ENCODE measurements around the gene ARHGEF7. TPM values are rescaled to one million over a fixed set of nuclear protein-coding genes. Genes with fewer than 3 reads are reported as not detected.

Gene ARHGEF7
- polyA plus RNA-seq, 4 donors, result 21.6 to 76.4 (median 24.7) TPM

- FAIRE-seq (no peak), DNase-seq (no peak)
- Histone ChIP-seq H3K27ac (ENCODE audit: low read depth in 1 of 3, low read length in 2 of 3) (no peak overlapping the region), H3K4me3 (ENCODE audit: low read depth in 1 of 3, low read length in 3 of 3) (no peak overlapping the region), H3K27me3 (ENCODE audit: control insufficient read depth in 3 of 3, insufficient read depth in 3 of 3, low read length in 3 of 3) (no peaks in the 10 kb centered on the region), H3K4me1 (ENCODE audit: control insufficient read depth in 3 of 3, insufficient read depth in 2 of 3, low read depth in 1 of 3, low read length in 2 of 3) (no peaks in the 10 kb centered on the region), H3K9me3 (ENCODE audit: control insufficient read depth in 2 of 2, insufficient read depth in 1 of 2, low read depth in 1 of 2, low read length in 1 of 2) (peaks cover 0 to 39% of the 10 kb centered on the region in 2 donors), H3K36me3 (ENCODE audit: control insufficient read depth in 3 of 3, insufficient read depth in 2 of 3, low read depth in 1 of 3, low read length in 3 of 3) (peaks cover 0 to 41% (median 0%) of the 10 kb centered on the region in 3 donors)
- WGBS, 3 donors, result 96 to 98% (median 98%) methylated on average over 6 of the region's 6 CpGs
These were observed 143.9 kb downstream of the ARHGEF7 start for GRCh38 chr13:111259058-111259457.

- no peak overlapping the region for H3K4me3 ChIP-seq (ENCODE audit: low read depth in 1 of 3, low read length in 3 of 3)
- peaks cover 0 to 25% of the 10 kb centered on the region in 2 donors for H3K9me3 ChIP-seq (ENCODE audit: control insufficient read depth in 2 of 2, insufficient read depth in 1 of 2, low read depth in 1 of 2, low read length in 1 of 2)
- DNase-seq (no peak), FAIRE-seq (peak; percentile 36)
- H3K36me3 ChIP-seq (ENCODE audit: control insufficient read depth in 3 of 3, insufficient read depth in 2 of 3, low read depth in 1 of 3, low read length in 3 of 3), result peaks cover 0 to 41% (median 3%) of the 10 kb centered on the region in 3 donors
- no peak overlapping the region for H3K27ac ChIP-seq (ENCODE audit: low read depth in 1 of 3, low read length in 2 of 3)
- no peaks in the 10 kb centered on the region for H3K27me3 ChIP-seq (ENCODE audit: control insufficient read depth in 3 of 3, insufficient read depth in 3 of 3, low read length in 3 of 3)
- no peaks in the 10 kb centered on the region for H3K4me1 ChIP-seq (ENCODE audit: control insufficient read depth in 3 of 3, insufficient read depth in 2 of 3, low read depth in 1 of 3, low read length in 2 of 3)
These were observed 146.2 kb downstream of the ARHGEF7 start for GRCh38 chr13:111261326-111261725.

GRCh38 chr13:111262281-111262680 is 147.2 kb downstream of the ARHGEF7 start:
- H3K4me1 ChIP-seq (ENCODE audit: control insufficient read depth in 3 of 3, insufficient read depth in 2 of 3, low read depth in 1 of 3, low read length in 2 of 3), result no peaks in the 10 kb centered on the region
- FAIRE-seq (no peak), DNase-seq (no peak)
- peaks cover 0 to 42% (median 3%) of the 10 kb centered on the region in 3 donors for H3K36me3 ChIP-seq (ENCODE audit: control insufficient read depth in 3 of 3, insufficient read depth in 2 of 3, low read depth in 1 of 3, low read length in 3 of 3)
- no peaks in the 10 kb centered on the region for H3K27me3 ChIP-seq (ENCODE audit: control insufficient read depth in 3 of 3, insufficient read depth in 3 of 3, low read length in 3 of 3)
- peaks cover 0 to 22% of the 10 kb centered on the region in 2 donors for H3K9me3 ChIP-seq (ENCODE audit: control insufficient read depth in 2 of 2, insufficient read depth in 1 of 2, low read depth in 1 of 2, low read length in 1 of 2)
- H3K27ac ChIP-seq (ENCODE audit: low read depth in 1 of 3, low read length in 2 of 3), result no peak overlapping the region
- no peak overlapping the region for H3K4me3 ChIP-seq (ENCODE audit: low read depth in 1 of 3, low read length in 3 of 3)
- WGBS, 3 donors, result 88 to 94% (median 90%) methylated on average over 4 of the region's 4 CpGs

GRCh38 chr13:111262715-111263114 is 147.6 kb downstream of the ARHGEF7 start:
- no peaks in the 10 kb centered on the region for H3K4me1 ChIP-seq (ENCODE audit: control insufficient read depth in 3 of 3, insufficient read depth in 2 of 3, low read depth in 1 of 3, low read length in 2 of 3)
- H3K36me3 ChIP-seq (ENCODE audit: control insufficient read depth in 3 of 3, insufficient read depth in 2 of 3, low read depth in 1 of 3, low read length in 3 of 3), result peaks cover 0 to 42% (median 3%) of the 10 kb centered on the region in 3 donors
- FAIRE-seq (no peak), DNase-seq (no peak)
- H3K27ac ChIP-seq (ENCODE audit: low read depth in 1 of 3, low read length in 2 of 3), result no peak overlapping the region
- 91 to 94% (median 92%) methylated on average over 3 of the region's 3 CpGs for WGBS, 3 donors
- H3K27me3 ChIP-seq (ENCODE audit: control insufficient read depth in 3 of 3, insufficient read depth in 3 of 3, low read length in 3 of 3), result no peaks in the 10 kb centered on the region
- H3K4me3 ChIP-seq (ENCODE audit: low read depth in 1 of 3, low read length in 3 of 3), result no peak overlapping the region
- peaks cover 0 to 19% of the 10 kb centered on the region in 2 donors for H3K9me3 ChIP-seq (ENCODE audit: control insufficient read depth in 2 of 2, insufficient read depth in 1 of 2, low read depth in 1 of 2, low read length in 1 of 2)

GRCh38 chr13:111263566-111263965 is 148.5 kb downstream of the ARHGEF7 start:
- no peak for FAIRE-seq
- Histone ChIP-seq H3K36me3 (ENCODE audit: control insufficient read depth in 3 of 3, insufficient read depth in 2 of 3, low read depth in 1 of 3, low read length in 3 of 3) (peaks cover 0 to 36% (median 7%) of the 10 kb centered on the region in 3 donors), H3K9me3 (ENCODE audit: control insufficient read depth in 2 of 2, insufficient read depth in 1 of 2, low read depth in 1 of 2, low read length in 1 of 2) (peaks cover 0 to 11% of the 10 kb centered on the region in 2 donors), H3K4me1 (ENCODE audit: control insufficient read depth in 3 of 3, insufficient read depth in 2 of 3, low read depth in 1 of 3, low read length in 2 of 3) (no peaks in the 10 kb centered on the region), H3K27me3 (ENCODE audit: control insufficient read depth in 3 of 3, insufficient read depth in 3 of 3, low read length in 3 of 3) (no peaks in the 10 kb centered on the region), H3K27ac (ENCODE audit: low read depth in 1 of 3, low read length in 2 of 3) (no peak overlapping the region), H3K4me3 (ENCODE audit: low read depth in 1 of 3, low read length in 3 of 3) (no peak overlapping the region)
- 95 to 97% (median 95%) methylated on average over 3 of the region's 3 CpGs for WGBS, 3 donors
- DNase-seq, result no peak

GRCh38 chr13:111265006-111265700 is 150.0 kb downstream of the ARHGEF7 start:
- no peaks in the 10 kb centered on the region for H3K4me1 ChIP-seq (ENCODE audit: control insufficient read depth in 3 of 3, insufficient read depth in 2 of 3, low read depth in 1 of 3, low read length in 2 of 3)
- WGBS, 3 donors, result 91 to 97% (median 96%) methylated on average over 14 of the region's 14 CpGs
- no peak overlapping the region for H3K4me3 ChIP-seq (ENCODE audit: low read depth in 1 of 3, low read length in 3 of 3)
- peaks cover 0 to 43% (median 8%) of the 10 kb centered on the region in 3 donors for H3K36me3 ChIP-seq (ENCODE audit: control insufficient read depth in 3 of 3, insufficient read depth in 2 of 3, low read depth in 1 of 3, low read length in 3 of 3)
- no peaks in the 10 kb centered on the region for H3K9me3 ChIP-seq (ENCODE audit: control insufficient read depth in 2 of 2, insufficient read depth in 1 of 2, low read depth in 1 of 2, low read length in 1 of 2)
- no peak for DNase-seq
- H3K27ac ChIP-seq (ENCODE audit: low read depth in 1 of 3, low read length in 2 of 3), result no peak overlapping the region
- no peak for FAIRE-seq
- no peaks in the 10 kb centered on the region for H3K27me3 ChIP-seq (ENCODE audit: control insufficient read depth in 3 of 3, insufficient read depth in 3 of 3, low read length in 3 of 3)

GRCh38 chr13:111265701-111266035 is 150.6 kb downstream of the ARHGEF7 start:
- WGBS, 3 donors, result 89 to 94% (median 93%) methylated on average over 7 of the region's 7 CpGs
- FAIRE-seq, result no peak
- peaks cover 0 to 43% (median 8%) of the 10 kb centered on the region in 3 donors for H3K36me3 ChIP-seq (ENCODE audit: control insufficient read depth in 3 of 3, insufficient read depth in 2 of 3, low read depth in 1 of 3, low read length in 3 of 3)

GRCh38 chr13:111267205-111267604 is 152.1 kb downstream of the ARHGEF7 start:
- no peaks in the 10 kb centered on the region for H3K27me3 ChIP-seq (ENCODE audit: control insufficient read depth in 3 of 3, insufficient read depth in 3 of 3, low read length in 3 of 3)
- FAIRE-seq (no peak), DNase-seq (no peak)
- H3K4me3 ChIP-seq (ENCODE audit: low read depth in 1 of 3, low read length in 3 of 3), result no peak overlapping the region
- 93% methylated on average over 5 of the region's 5 CpGs for WGBS, 3 donors
- H3K9me3 ChIP-seq (ENCODE audit: control insufficient read depth in 2 of 2, insufficient read depth in 1 of 2, low read depth in 1 of 2, low read length in 1 of 2), result no peaks in the 10 kb centered on the region
- H3K27ac ChIP-seq (ENCODE audit: low read depth in 1 of 3, low read length in 2 of 3), result no peak overlapping the region
- H3K4me1 ChIP-seq (ENCODE audit: control insufficient read depth in 3 of 3, insufficient read depth in 2 of 3, low read depth in 1 of 3, low read length in 2 of 3), result no peaks in the 10 kb centered on the region
- H3K36me3 ChIP-seq (ENCODE audit: control insufficient read depth in 3 of 3, insufficient read depth in 2 of 3, low read depth in 1 of 3, low read length in 3 of 3), result peaks cover 0 to 56% (median 8%) of the 10 kb centered on the region in 3 donors

More at GRCh38 chr13:111265701-111266035, 150.6 kb downstream of the ARHGEF7 start:
- H3K4me1 ChIP-seq (ENCODE audit: control insufficient read depth in 3 of 3, insufficient read depth in 2 of 3, low read depth in 1 of 3, low read length in 2 of 3), result no peaks in the 10 kb centered on the region
- H3K4me3 ChIP-seq (ENCODE audit: low read depth in 1 of 3, low read length in 3 of 3), result no peak overlapping the region
- no peak overlapping the region for H3K27ac ChIP-seq (ENCODE audit: low read depth in 1 of 3, low read length in 2 of 3)
- H3K27me3 ChIP-seq (ENCODE audit: control insufficient read depth in 3 of 3, insufficient read depth in 3 of 3, low read length in 3 of 3), result no peaks in the 10 kb centered on the region
- no peaks in the 10 kb centered on the region for H3K9me3 ChIP-seq (ENCODE audit: control insufficient read depth in 2 of 2, insufficient read depth in 1 of 2, low read depth in 1 of 2, low read length in 1 of 2)
- no peak for DNase-seq

GRCh38 chr13:111267784-111268183 is 152.7 kb downstream of the ARHGEF7 start:
- WGBS, 3 donors, result 52 to 76% (median 73%) methylated on average over 2 of the region's 2 CpGs
- Histone ChIP-seq H3K27ac (ENCODE audit: low read depth in 1 of 3, low read length in 2 of 3) (no peak overlapping the region), H3K36me3 (ENCODE audit: control insufficient read depth in 3 of 3, insufficient read depth in 2 of 3, low read depth in 1 of 3, low read length in 3 of 3) (peaks cover 0 to 58% (median 10%) of the 10 kb centered on the region in 3 donors), H3K9me3 (ENCODE audit: control insufficient read depth in 2 of 2, insufficient read depth in 1 of 2, low read depth in 1 of 2, low read length in 1 of 2) (no peaks in the 10 kb centered on the region), H3K4me3 (ENCODE audit: low read depth in 1 of 3, low read length in 3 of 3) (no peak overlapping the region), H3K27me3 (ENCODE audit: control insufficient read depth in 3 of 3, insufficient read depth in 3 of 3, low read length in 3 of 3) (no peaks in the 10 kb centered on the region), H3K4me1 (ENCODE audit: control insufficient read depth in 3 of 3, insufficient read depth in 2 of 3, low read depth in 1 of 3, low read length in 2 of 3) (no peaks in the 10 kb centered on the region)
- FAIRE-seq (no peak), DNase-seq (no peak)

All from small intestine (tissue), 7 donors.